Suprapubic skin (tissue), 4 donors: ENCODE data around the gene PSMD2. TPM values are rescaled to one million over a fixed set of nuclear protein-coding genes. Genes with fewer than 3 reads are reported as not detected.

Source experiments
- DNase-seq, 2 donors: peaks; one replicate each; pipeline ENCODE4 v3.0.0-alpha.2; 2019; ENCODE audit warnings: low spot score in 2 of 2
- H3K27ac ChIP-seq: fragments of 200-600 bp; sonication (generic); one replicate; pipeline ENCODE4 v1.5.1; 2019
- H3K27me3 ChIP-seq: fragments of 200-600 bp; sonication (generic); one replicate; pipeline ENCODE4 v1.5.1; 2019
- H3K36me3 ChIP-seq: fragments of 200-600 bp; sonication (generic); one replicate; pipeline ENCODE4 v1.5.1; 2019
- H3K4me1 ChIP-seq: fragments of 200-600 bp; sonication (generic); one replicate; pipeline ENCODE4 v1.5.1; 2019
- H3K4me3 ChIP-seq: fragments of 200-600 bp; sonication (generic); one replicate; pipeline ENCODE4 v1.5.1; 2019; ENCODE audit warnings: mild to moderate bottlenecking
- H3K9me3 ChIP-seq: fragments of 200-600 bp; sonication (generic); one replicate; pipeline ENCODE4 v1.5.1; 2019
- EP300 ChIP-seq: sonication (generic); formaldehyde crosslinking; IDR thresholded peaks from one replicate; pipeline ENCODE4 v1.6.1; 2017; ENCODE audit warnings: antibody characterized with exemption
- POLR2A ChIP-seq, 2 donors: fragments of 450-650 bp; IDR thresholded peaks; one replicate each; pipeline ENCODE4 v1.6.1; 2017; ENCODE audit warnings: antibody characterized with exemption in 2 of 2, mild to moderate bottlenecking in 2 of 2, moderate library complexity in 2 of 2
- POLR2AphosphoS5 ChIP-seq, 3 donors: sonication (generic); formaldehyde crosslinking; IDR thresholded peaks; one replicate each; pipeline ENCODE4 v1.6.1; 2017; ENCODE audit warnings: antibody characterized with exemption in 3 of 3
- WGBS: methylation state at CpG from one replicate; pipeline ENCODE4 v1.1.5; 2018; 5-methylcytosine and 5-hydroxymethylcytosine counted together
- total RNA-seq, 4 donors: library from RNA; depleted of rRNA; stranded (reverse); fragments of >200 nt; gene quantifications; one replicate each; pipeline ENCODE4 v1.1.0, GENCODE V29; 2016
- TF ChIP-seq, protein P1 (sequence below), 2 donors: fragments of 200-600 bp in 1 of 2; fragments of 450-650 bp in 1 of 2; sonication (generic) in 1 of 2; IDR thresholded peaks; one replicate each; pipeline ENCODE4 v1.5.1; 2016 to 2019; ENCODE audit warnings: antibody characterized with exemption in 2 of 2, mild to moderate bottlenecking in 1 of 2, moderate library complexity in 1 of 2

The PSMD2 gene
- total RNA-seq, 4 donors from 2014 or later = 118 to 221 (median 197) TPM

DNA sequence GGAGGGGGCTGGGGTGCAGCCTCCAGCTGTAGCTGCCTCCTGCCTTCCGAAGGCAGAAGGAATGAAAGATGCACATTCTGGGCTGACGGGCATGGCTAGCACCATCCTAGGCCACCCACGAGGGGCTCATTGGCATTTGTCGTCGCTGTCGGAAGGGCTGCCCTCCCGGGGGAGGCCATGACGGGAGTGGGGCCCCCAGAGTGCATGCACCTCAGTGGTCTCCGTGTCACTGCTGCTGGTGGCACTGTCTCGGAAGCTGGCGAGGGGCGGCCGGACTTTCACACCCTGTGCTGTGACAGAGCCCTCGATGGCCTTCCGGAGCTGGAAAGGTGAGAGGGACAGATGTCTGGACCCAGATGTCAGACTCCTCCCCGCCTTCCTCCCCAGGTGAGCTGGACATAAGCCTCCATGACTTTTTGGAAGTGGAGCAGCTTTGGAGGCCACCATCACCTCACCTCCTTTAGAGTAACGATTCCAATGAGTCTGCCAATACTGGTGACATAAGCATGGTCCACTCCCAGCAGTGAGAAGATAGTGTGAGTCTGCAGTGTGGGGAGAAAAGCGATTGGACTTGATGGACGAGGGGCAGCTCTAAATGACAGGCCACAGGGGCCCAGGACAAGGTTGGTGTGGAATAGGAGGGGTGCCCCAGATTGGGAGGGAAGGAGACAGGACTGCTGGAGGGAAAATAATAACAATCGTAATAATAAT lies 47.6 kb downstream of the PSMD2 start:
- no peak overlapping the region for H3K4me3 ChIP-seq
- DNase-seq = no peak
- H3K27ac ChIP-seq = no peak overlapping the region
- H3K4me1 ChIP-seq = peaks cover 28% of the 10 kb centered on the region
- no peaks in the 10 kb centered on the region for H3K27me3 ChIP-seq
- TF ChIP-seq POLR2A (IDR thresholded peaks at IDR 0.05) = no peak
- no peak for TF ChIP-seq EP300
- TF ChIP-seq, protein P1, sequence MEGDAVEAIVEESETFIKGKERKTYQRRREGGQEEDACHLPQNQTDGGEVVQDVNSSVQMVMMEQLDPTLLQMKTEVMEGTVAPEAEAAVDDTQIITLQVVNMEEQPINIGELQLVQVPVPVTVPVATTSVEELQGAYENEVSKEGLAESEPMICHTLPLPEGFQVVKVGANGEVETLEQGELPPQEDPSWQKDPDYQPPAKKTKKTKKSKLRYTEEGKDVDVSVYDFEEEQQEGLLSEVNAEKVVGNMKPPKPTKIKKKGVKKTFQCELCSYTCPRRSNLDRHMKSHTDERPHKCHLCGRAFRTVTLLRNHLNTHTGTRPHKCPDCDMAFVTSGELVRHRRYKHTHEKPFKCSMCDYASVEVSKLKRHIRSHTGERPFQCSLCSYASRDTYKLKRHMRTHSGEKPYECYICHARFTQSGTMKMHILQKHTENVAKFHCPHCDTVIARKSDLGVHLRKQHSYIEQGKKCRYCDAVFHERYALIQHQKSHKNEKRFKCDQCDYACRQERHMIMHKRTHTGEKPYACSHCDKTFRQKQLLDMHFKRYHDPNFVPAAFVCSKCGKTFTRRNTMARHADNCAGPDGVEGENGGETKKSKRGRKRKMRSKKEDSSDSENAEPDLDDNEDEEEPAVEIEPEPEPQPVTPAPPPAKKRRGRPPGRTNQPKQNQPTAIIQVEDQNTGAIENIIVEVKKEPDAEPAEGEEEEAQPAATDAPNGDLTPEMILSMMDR (IDR thresholded peaks at IDR 0.05) = no peak
- no peak for TF ChIP-seq POLR2AphosphoS5 (IDR thresholded peaks at IDR 0.05)
- H3K36me3 ChIP-seq = peaks cover 26% of the 10 kb centered on the region
- 84% methylated on average over 5 of the region's 20 CpGs for WGBS
- no peaks in the 10 kb centered on the region for H3K9me3 ChIP-seq

- WGBS = 72% methylated on average over 12 of the region's 12 CpGs
- peaks cover 30% of the 10 kb centered on the region for H3K4me1 ChIP-seq
- no peak overlapping the region for H3K27ac ChIP-seq
- no peaks in the 10 kb centered on the region for H3K9me3 ChIP-seq
- no peak for DNase-seq
- TF ChIP-seq EP300 (no peak), POLR2AphosphoS5 (IDR thresholded peaks at IDR 0.05) (no peak), POLR2A (IDR thresholded peaks at IDR 0.05) (no peak)
- TF ChIP-seq, protein P1 (IDR thresholded peaks at IDR 0.05) = no peak
- H3K4me3 ChIP-seq = no peak overlapping the region
- H3K36me3 ChIP-seq = peaks cover 23% of the 10 kb centered on the region
- H3K27me3 ChIP-seq = no peaks in the 10 kb centered on the region
Measured at GRCh38 chr3:184347321-184348056, 48.4 kb downstream of the PSMD2 start.

DNA sequence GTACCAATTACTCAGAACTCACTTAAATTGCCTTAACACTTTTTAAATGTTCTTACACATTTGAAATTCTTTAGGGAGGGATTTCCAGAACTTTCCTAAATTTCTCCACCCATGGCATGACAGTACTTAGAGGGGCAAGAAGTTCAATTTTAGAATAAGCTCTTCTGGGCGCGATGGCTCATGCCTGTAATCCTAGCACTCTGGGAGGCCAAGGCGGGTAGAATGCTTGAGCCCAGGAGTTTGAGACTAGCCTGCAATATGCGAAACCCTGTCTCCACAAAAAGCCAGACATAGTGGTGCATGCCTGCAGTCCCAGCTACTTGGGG lies 49.0 kb downstream of the PSMD2 start:
- TF ChIP-seq POLR2A (IDR thresholded peaks at IDR 0.05) (no peak), POLR2AphosphoS5 (IDR thresholded peaks at IDR 0.05) (no peak), EP300 (no peak)
- TF ChIP-seq, protein P1 (IDR thresholded peaks at IDR 0.05) = no peak
- 84% methylated on average over 4 of the region's 4 CpGs for WGBS
- peaks cover 32% of the 10 kb centered on the region for H3K4me1 ChIP-seq
- no peaks in the 10 kb centered on the region for H3K9me3 ChIP-seq
- no peak for DNase-seq
- H3K27me3 ChIP-seq = no peaks in the 10 kb centered on the region
- H3K27ac ChIP-seq = no peak overlapping the region
- peaks cover 18% of the 10 kb centered on the region for H3K36me3 ChIP-seq
- H3K4me3 ChIP-seq = no peak overlapping the region

GRCh38 chr3:184349563-184350470 lies 50.8 kb downstream of the PSMD2 start:
- no peak overlapping the region for H3K4me3 ChIP-seq
- TF ChIP-seq POLR2A (IDR thresholded peaks at IDR 0.05) (no peak), POLR2AphosphoS5 (IDR thresholded peaks at IDR 0.05) (no peak), EP300 (no peak)
- TF ChIP-seq, protein P1 (IDR thresholded peaks at IDR 0.05) = no peak
- H3K27ac ChIP-seq = no peak overlapping the region
- peaks cover 32% of the 10 kb centered on the region for H3K4me1 ChIP-seq
- H3K36me3 ChIP-seq = peaks cover 2% of the 10 kb centered on the region
- H3K27me3 ChIP-seq = no peaks in the 10 kb centered on the region
- H3K9me3 ChIP-seq = no peaks in the 10 kb centered on the region
- DNase-seq = no peak
- 89% methylated on average over 10 of the region's 10 CpGs for WGBS

GRCh38 chr3:184350618-184351017 lies 51.6 kb downstream of the PSMD2 start:
- no peak overlapping the region for H3K27ac ChIP-seq
- no peaks in the 10 kb centered on the region for H3K27me3 ChIP-seq
- 95% methylated on average over 6 of the region's 6 CpGs for WGBS
- no peak overlapping the region for H3K4me3 ChIP-seq
- no peaks in the 10 kb centered on the region for H3K9me3 ChIP-seq
- DNase-seq = no peak
- TF ChIP-seq, protein P1 (IDR thresholded peaks at IDR 0.05) = no peak
- TF ChIP-seq EP300 (no peak), POLR2AphosphoS5 (IDR thresholded peaks at IDR 0.05) (no peak), POLR2A (IDR thresholded peaks at IDR 0.05) (no peak)
- H3K36me3 ChIP-seq = peaks cover 3% of the 10 kb centered on the region
- peaks cover 24% of the 10 kb centered on the region for H3K4me1 ChIP-seq
